Activated naive CD8-positive, alpha-beta T cell treated with anti-CD3 and anti-CD28 coated beads for 36 hours (primary cell): ENCODE measurements around the gene AOPEP. TPM values are rescaled to one million over a fixed set of nuclear protein-coding genes. Genes with fewer than 3 reads are reported as not detected.
A peak's percentile ranks its signal among the peaks of the same experiment; 100 is the strongest.
"Not testable (repeated sequence)": the region's sequence is repeated elsewhere in the genome, so short reads cannot be mapped to it uniquely, and the experiment has no call there.

Source experiments
- DNase-seq: peaks from one replicate; pipeline ENCODE4 v3.0.0; 2021
- H3K27ac Mint-ChIP-seq: one replicate; pipeline ENCODE4 v1.8.0; 2022; ENCODE audit warnings: mild to moderate bottlenecking, moderate library complexity, mixed read lengths
- H3K27me3 Mint-ChIP-seq: one replicate; pipeline ENCODE4 v1.8.0; 2022; ENCODE audit warnings: mild to moderate bottlenecking, mixed read lengths
- H3K36me3 Mint-ChIP-seq: one replicate; pipeline ENCODE4 v1.8.0; 2021; ENCODE audit warnings: mild to moderate bottlenecking, mixed read lengths
- H3K4me1 Mint-ChIP-seq: one replicate; pipeline ENCODE4 v1.8.0; 2021; ENCODE audit warnings: mixed read lengths
- H3K4me3 Mint-ChIP-seq: one replicate; pipeline ENCODE4 v1.8.0; 2022; ENCODE audit warnings: mild to moderate bottlenecking, moderate library complexity, mixed read lengths
- H3K9me3 Mint-ChIP-seq: one replicate; pipeline ENCODE4 v1.8.0; 2022; ENCODE audit warnings: mixed read lengths
- total RNA-seq, 2 experiments: library from RNA; stranded (reverse); gene quantifications; one replicate each; pipeline ENCODE4 v1.2.3, GENCODE V29; 2021

AOPEP gene
- total RNA-seq, 2 experiments from 2014 or later = 5.0 to 6.8 TPM

DNA sequence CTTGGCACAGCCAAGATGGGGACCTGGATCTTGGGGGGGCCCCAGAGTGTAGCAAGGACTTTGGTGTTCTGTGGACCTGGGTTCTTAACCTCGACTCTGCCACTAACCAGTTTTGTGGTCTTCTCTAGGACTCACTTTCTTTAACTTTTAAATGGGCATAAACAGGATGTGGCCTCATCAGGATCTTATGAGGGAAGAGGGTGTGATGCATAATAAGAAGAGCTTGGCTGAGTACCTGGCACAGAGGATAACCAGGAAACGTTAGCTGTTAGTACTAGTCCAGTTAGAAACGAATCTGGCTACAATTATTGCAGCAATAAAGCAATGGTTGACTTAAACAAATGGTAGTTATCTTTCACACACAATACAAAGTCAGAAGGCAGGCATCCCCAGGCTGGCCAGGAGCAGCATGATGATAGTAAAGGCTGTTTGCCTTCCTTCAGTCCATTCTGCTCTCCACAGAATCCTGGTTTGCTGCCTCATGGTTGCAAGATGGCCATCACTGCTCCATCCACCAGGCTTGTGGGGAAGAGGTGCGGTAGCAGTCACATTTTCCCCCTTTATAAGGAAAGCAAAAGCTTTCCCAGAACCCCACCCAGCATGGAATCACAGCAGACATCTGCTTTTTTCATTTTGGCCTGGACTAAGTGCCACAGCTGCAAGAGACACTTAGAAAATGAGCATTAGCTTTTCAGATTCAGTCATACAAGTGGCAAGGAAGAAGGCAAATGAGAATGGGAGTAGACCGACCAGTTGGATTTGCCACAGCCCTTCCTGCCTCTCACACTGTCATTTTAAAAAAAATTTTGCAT, 225.0 kb downstream of the AOPEP start:
- DNase-seq = no peak
- H3K27ac Mint-ChIP-seq = peak overlapping the region; percentile 17
- H3K27me3 Mint-ChIP-seq = no peaks in the 10 kb centered on the region
- H3K4me1 Mint-ChIP-seq = peaks cover 39% of the 10 kb centered on the region
- H3K36me3 Mint-ChIP-seq = peaks cover 7% of the 10 kb centered on the region
- no peaks in the 10 kb centered on the region for H3K9me3 Mint-ChIP-seq
- H3K4me3 Mint-ChIP-seq = no peak overlapping the region

DNA sequence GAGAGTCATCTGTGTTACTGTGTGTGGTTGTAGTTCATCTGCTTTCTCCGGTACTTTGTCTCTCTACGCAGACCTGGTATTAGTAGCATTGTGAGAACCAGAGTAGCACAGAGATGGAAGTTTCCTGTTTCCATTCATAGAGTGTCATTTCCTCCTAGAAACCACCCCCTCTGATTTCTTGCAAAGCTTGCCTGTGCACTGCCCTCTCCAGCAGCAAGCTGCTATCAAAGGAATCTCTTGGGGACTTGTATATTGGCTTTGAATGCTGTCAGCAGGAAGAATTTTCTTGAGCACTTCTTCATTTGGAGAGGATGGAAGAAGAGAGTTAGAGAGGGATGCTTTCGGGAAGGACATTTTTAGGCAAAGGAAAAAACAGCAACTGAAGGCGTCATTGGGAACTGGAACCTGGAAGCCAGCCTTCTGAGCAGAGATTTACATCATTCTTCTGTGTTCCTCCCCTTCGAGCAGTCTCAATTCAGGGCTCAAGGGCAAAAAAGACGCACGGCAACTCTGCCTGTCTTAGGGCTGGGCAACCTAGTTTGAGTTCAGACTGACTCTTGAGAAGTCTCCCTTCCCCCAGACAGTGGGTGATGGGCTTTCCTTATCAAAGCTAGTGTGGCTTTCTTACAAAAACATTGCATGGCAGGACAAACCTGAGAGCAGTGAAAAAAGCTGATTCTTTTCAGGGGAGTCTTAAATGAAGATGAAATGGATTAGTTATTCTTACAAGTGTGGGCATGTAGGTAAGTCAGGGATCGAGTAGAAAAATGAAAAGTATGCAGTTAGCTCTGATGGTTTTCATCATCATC, 226.3 kb downstream of the AOPEP start:
- Mint-ChIP-seq H3K9me3 (no peaks in the 10 kb centered on the region), H3K4me1 (peaks cover 39% of the 10 kb centered on the region), H3K36me3 (peaks cover 12% of the 10 kb centered on the region), H3K4me3 (peak overlapping the region; percentile 25), H3K27ac (peak overlapping the region; percentile 65), H3K27me3 (no peaks in the 10 kb centered on the region)
- peak; percentile 12 for DNase-seq

DNA sequence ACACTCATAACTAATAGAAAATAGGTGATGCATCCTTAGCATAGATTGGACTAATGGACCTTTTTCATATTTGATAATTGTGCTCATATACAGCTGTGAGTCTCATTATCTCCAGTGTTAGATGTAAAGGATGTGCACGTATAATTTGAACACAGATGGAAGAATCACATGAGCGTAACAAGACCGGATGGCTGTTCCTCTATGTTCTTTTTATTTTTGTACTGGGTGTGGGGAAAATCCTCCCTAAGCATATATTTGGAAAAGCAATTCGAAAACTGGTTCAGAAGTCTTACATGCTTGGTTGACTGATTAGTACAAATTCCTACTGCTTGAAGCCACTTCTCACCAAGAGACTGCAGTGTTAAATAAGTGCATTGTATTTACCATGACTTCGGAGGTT, 230.2 kb downstream of the AOPEP start:
- H3K9me3 Mint-ChIP-seq = no peaks in the 10 kb centered on the region
- H3K27ac Mint-ChIP-seq = no peak overlapping the region
- H3K4me1 Mint-ChIP-seq = peaks cover 14% of the 10 kb centered on the region
- H3K36me3 Mint-ChIP-seq = peaks cover 14% of the 10 kb centered on the region
- no peak overlapping the region for H3K4me3 Mint-ChIP-seq
- DNase-seq = no peak
- H3K27me3 Mint-ChIP-seq = no peaks in the 10 kb centered on the region

DNA sequence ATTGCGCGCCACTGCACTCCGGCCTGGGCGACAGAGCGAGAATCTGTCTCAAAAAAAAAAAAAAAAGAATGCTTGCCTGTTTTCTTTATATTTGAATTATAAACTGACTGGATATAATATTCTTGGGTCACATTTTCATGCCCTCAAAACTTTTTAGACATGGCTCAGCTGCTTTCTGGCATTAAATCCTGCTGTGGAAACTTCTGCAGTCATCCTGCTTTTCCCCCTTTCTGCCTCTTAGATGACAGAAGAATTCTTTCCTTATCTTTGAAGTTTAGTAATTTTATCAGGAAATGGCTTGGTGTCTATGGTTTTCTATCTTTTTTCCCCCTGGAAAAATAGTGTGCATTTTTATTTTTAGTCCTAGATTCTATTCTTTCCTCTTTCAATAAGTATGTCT, 234.5 kb downstream of the AOPEP start:
- Mint-ChIP-seq H3K9me3 (no peaks in the 10 kb centered on the region), H3K4me3 (no peak overlapping the region), H3K27me3 (no peaks in the 10 kb centered on the region), H3K27ac (no peak overlapping the region), H3K4me1 (no peaks in the 10 kb centered on the region), H3K36me3 (peaks cover 16% of the 10 kb centered on the region)
- no peak for DNase-seq

DNA sequence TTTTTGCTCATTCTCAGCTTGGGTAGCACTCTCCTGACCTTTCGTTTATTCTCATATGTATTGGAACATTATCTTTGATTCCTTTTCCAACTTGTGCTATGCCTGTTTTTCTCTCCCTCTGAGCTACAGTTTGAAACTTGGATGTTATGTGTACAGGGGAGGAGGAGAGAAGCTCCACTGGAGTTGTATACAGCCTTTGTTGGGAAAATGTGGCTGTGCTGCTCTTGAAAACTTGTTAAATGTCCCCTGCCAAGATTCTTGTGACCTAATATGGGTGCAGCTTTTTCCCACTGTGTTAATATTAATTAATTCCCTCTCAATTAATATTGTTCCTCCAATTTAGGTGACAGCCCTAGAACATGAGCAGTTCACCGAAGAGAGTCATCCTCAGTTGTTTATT, 235.4 kb downstream of the AOPEP start:
- Mint-ChIP-seq H3K4me1 (no peaks in the 10 kb centered on the region), H3K27me3 (no peaks in the 10 kb centered on the region), H3K9me3 (no peaks in the 10 kb centered on the region), H3K4me3 (no peak overlapping the region), H3K36me3 (peaks cover 13% of the 10 kb centered on the region), H3K27ac (no peak overlapping the region)
- DNase-seq = no peak

DNA sequence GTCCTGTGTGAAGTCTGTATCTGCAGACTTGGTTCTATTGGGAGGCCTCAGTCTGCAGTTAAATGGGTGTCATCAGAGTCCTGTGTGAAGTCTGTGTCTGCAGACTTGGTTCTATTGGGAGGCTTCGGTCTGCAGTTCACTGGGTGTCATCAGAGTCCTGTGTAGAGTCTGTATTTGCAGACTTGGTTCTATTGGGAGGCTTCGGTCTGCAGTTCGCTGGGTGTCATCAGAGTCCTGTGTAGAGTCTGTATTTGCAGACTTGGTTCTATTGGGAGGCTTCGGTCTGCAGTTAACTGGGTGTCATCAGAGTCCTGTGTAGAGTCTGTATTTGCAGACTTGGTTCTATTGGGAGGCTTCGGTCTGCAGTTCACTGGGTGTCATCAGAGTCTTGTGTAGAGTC, 239.1 kb downstream of the AOPEP start:
- DNase-seq, H3K4me1 Mint-ChIP-seq, H3K4me3 Mint-ChIP-seq, H3K27me3 Mint-ChIP-seq, H3K27ac Mint-ChIP-seq, H3K9me3 Mint-ChIP-seq, H3K36me3 Mint-ChIP-seq: not testable (repeated sequence)

DNA sequence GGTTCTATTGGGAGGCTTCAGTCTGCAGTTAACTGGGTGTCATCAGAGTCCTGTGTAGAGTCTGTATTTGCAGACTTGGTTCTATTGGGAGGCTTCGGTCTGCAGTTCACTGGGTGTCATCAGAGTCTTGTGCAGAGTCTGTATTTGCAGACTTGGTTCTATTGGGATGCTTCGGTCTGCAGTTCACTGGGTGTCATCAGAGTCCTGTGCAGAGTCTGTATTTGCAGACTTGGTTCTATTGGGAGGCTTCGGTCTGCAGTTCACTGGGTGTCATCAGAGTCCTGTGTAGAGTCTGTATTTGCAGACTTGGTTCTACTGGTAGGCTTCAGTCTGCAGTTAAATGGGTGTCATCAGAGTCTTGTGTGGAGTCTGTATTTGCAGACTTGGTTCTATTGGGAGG, 239.5 kb downstream of the AOPEP start:
- DNase-seq, H3K36me3 Mint-ChIP-seq, H3K4me1 Mint-ChIP-seq, H3K9me3 Mint-ChIP-seq, H3K27me3 Mint-ChIP-seq, H3K4me3 Mint-ChIP-seq, H3K27ac Mint-ChIP-seq: not testable (repeated sequence)

DNA sequence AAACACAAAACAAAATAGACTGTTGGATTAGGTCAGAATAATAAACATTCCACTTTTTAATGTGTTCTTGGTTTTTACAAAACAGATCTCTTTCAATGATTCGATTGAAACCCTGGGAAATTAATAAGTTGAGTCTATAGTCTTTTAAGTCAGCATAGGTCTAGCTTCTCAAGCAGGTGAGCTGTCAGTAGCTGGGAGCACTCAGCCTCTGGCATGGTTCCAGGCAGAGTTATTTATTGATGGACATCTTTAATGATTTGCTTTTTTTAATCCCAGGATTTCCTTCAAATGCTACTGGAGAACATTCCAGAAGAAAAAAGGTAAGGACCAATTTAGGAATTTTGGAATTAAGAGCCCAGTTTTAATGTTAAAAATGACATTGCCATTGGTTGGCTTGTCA, 241.0 kb downstream of the AOPEP start:
- no peaks in the 10 kb centered on the region for H3K4me1 Mint-ChIP-seq
- DNase-seq = no peak
- H3K27ac Mint-ChIP-seq = no peak overlapping the region
- H3K27me3 Mint-ChIP-seq = no peaks in the 10 kb centered on the region
- no peak overlapping the region for H3K4me3 Mint-ChIP-seq
- H3K36me3 Mint-ChIP-seq = peaks cover 8% of the 10 kb centered on the region
- H3K9me3 Mint-ChIP-seq = no peaks in the 10 kb centered on the region

DNA sequence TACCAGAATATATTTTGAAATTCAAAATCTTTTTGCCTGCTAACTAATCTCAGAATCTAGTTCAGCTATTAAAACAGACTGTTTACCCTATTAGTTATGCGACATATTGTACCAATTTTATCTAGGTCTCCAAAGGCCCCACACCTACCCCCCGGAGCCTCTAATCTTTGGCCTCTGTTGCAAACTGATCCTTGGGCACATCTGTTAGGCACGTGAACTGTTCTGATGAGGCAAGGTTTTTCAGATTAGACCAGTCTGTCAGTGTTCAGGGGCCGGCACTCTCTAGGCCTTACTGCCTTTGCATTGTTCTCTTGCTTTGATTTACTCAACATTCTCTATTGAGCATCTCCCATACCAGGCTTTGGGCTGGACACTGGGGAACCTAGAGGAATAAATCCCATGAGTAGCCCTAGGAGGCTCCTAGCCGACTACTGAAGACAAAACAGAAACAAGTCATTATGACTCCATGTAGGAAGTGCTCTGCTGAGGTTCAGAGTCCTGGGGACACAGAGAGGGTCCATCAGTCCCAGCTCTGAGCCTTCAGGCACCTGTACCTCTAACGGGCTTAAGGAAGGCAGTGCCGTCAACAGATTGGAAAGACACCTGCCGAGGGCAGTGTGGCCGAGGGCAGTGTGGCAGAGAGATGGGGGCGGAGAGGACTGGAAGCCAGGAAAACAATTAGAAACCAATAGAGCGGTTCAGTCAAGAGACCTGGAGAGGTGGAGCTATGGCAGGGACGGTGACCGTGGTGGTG, 245.1 kb downstream of the AOPEP start:
- no peaks in the 10 kb centered on the region for H3K9me3 Mint-ChIP-seq
- DNase-seq = no peak
- no peaks in the 10 kb centered on the region for H3K4me1 Mint-ChIP-seq
- no peak overlapping the region for H3K4me3 Mint-ChIP-seq
- H3K36me3 Mint-ChIP-seq = peaks cover 7% of the 10 kb centered on the region
- H3K27me3 Mint-ChIP-seq = no peaks in the 10 kb centered on the region
- no peak overlapping the region for H3K27ac Mint-ChIP-seq

DNA sequence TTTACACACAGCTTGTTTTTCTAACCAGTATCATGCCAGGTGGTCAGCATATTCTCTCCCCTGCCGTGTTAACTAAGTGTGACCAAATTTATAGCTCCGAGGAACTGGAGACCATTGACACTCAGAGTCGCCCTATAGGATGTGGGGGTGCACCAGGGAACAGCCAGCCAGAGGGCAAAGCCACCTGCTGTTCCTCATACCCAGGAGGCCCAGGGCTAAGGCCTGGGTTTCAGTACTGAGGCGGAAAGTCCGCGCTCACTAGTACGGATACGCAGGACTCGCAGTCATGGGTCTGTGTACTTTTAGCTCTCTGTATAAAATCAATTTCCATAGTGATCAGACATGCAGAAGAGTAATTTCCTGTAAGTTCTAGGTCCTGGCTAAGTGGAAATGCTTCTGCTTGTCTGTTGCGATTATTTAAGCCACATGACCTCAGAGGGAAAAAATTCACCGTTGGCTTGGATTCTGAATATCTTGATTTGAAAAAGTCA, 247.0 kb downstream of the AOPEP start:
- Mint-ChIP-seq H3K4me3 (no peak overlapping the region), H3K9me3 (no peaks in the 10 kb centered on the region)

DNA sequence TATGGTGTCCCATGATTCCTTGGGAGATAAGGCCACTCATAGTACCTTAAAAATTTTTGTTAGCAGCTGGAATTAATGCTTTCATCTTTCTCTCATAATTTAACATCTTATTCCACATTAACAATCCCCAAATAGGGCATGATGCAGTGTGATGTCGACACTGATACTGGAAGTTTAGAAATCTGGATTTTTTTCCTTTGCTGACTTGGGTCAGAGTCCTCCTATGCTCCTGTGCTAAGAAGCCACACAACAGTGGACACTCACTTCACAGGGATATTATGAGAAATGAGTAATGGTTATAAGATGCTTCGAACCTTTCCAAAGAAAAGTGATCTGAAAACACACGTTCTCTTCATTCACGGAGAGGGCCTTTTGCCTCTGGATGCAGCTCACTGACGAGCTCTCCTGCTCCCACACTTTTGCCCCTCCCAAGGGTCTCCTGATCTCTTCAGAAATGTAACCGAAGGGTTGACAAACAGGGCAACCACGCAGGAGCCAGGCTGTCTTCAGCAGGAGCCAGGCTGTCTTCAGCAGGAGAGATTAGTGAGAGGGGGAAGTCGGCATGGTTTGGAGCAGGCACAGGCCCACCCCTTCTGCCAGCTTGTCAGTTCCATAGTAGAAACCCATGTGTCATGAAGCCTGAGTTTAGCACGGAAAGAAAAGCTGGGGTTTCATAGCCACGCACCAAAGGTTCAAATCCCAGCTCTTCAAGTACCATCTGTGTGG, 247.8 kb downstream of the AOPEP start:
- Mint-ChIP-seq H3K9me3 (no peaks in the 10 kb centered on the region), H3K36me3 (peaks cover 3% of the 10 kb centered on the region), H3K27ac (no peak overlapping the region), H3K4me1 (no peaks in the 10 kb centered on the region), H3K27me3 (no peaks in the 10 kb centered on the region), H3K4me3 (no peak overlapping the region)
- DNase-seq = no peak

More for the DNA sequence above, 247.0 kb downstream of the AOPEP start:
- DNase-seq = no peak
- no peaks in the 10 kb centered on the region for H3K4me1 Mint-ChIP-seq
- no peaks in the 10 kb centered on the region for H3K27me3 Mint-ChIP-seq
- H3K36me3 Mint-ChIP-seq = peaks cover 6% of the 10 kb centered on the region
- H3K27ac Mint-ChIP-seq = no peak overlapping the region

DNA sequence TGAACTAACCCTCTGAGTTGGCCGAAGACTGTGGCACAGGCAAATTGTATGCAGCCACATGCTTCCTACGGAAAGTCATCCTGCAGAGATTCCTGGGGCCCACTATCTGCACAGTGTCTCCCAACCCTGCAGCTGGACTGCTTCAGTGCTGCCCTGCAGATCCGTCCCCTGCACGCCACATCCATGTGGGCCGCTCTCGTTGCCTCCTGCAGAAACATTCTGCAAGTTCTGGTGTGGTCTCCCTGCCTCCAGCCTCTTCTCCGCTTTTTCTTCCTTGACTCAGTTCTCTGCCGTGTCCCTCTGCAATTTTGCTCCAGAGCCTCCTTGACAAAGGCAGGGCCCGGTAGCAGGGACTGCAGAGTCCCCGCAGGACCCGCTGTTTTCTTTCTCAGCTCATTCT, 249.0 kb downstream of the AOPEP start:
- DNase-seq = no peak
- Mint-ChIP-seq H3K4me3 (no peak overlapping the region), H3K27me3 (no peaks in the 10 kb centered on the region), H3K9me3 (no peaks in the 10 kb centered on the region), H3K27ac (no peak overlapping the region), H3K4me1 (no peaks in the 10 kb centered on the region), H3K36me3 (peaks cover 3% of the 10 kb centered on the region)

DNA sequence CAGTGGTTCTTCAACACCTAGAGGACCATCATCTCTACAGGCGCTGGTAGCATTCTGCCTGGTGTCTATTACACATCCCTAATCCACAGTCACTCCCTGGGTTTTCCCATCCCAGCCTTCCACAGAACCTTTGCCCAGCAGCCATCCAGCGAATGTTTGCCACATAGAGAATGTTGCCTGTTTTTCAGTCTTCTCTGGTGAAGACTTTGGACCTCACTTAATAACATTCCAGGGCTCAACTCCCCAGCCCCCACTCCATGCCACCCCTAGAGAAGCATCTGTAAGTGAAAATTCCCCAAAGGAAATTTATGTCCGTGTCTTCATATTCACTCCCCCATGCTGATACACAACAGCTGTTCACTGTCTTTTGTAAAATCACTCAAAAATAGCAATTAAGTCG, 249.6 kb downstream of the AOPEP start:
- no peaks in the 10 kb centered on the region for H3K9me3 Mint-ChIP-seq
- no peak overlapping the region for H3K27ac Mint-ChIP-seq
- no peak for DNase-seq
- H3K4me1 Mint-ChIP-seq = no peaks in the 10 kb centered on the region
- H3K27me3 Mint-ChIP-seq = no peaks in the 10 kb centered on the region
- peaks cover 3% of the 10 kb centered on the region for H3K36me3 Mint-ChIP-seq
- no peak overlapping the region for H3K4me3 Mint-ChIP-seq

DNA sequence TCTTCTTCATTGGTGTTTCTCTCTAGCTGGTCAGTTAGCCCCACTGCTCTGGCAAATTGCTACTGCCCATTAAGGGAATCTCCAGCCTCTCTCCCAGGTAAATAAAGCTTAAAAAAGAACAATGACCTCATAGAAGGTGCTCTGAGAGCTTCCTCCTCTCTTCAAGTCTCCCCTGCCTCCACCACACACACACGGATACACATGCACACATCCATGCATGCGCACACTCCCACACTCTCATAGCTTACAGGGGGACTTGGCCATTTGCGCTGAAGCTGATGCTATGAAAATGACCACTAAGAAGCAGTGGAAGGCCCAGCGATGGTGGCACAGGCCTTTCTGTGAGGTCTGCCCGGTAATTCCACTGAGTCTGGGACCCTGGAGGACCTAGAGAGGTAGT, 250.9 kb downstream of the AOPEP start:
- DNase-seq = no peak
- Mint-ChIP-seq H3K9me3 (no peaks in the 10 kb centered on the region), H3K27me3 (no peaks in the 10 kb centered on the region), H3K36me3 (peaks cover 3% of the 10 kb centered on the region), H3K4me3 (no peak overlapping the region), H3K4me1 (peaks cover 2% of the 10 kb centered on the region), H3K27ac (no peak overlapping the region)
